Activated naive CD4-positive, alpha-beta T cell treated with anti-CD3 and anti-CD28 coated beads, Interleukin-2, amount 10 ng/mL, durations not matched to agents 7 days and 5 days (primary cell): ENCODE results near the gene UQCC2.

Experiments
- CTCF ChIA-PET: fragments of 350-600 bp; sonication (Branson Sonifier 250); formaldehyde crosslinking; loops from one replicate; lab custom pipeline; 2021; ENCODE audit warnings: antibody characterized with exemption; lab: Charles Lee
- DNase-seq: peaks from one replicate; pipeline ENCODE4 v3.0.0-alpha.2; 2020
- H3K27ac Mint-ChIP-seq: one replicate; pipeline ENCODE4 v1.8.0; 2021; ENCODE audit warnings: mild to moderate bottlenecking, moderate library complexity, mixed read lengths
- H3K27me3 Mint-ChIP-seq: one replicate; pipeline ENCODE4 v1.8.0; 2021; ENCODE audit warnings: mild to moderate bottlenecking, mixed read lengths
- H3K36me3 Mint-ChIP-seq: one replicate; pipeline ENCODE4 v1.8.0; 2021; ENCODE audit warnings: mixed read lengths
- H3K4me1 Mint-ChIP-seq: one replicate; pipeline ENCODE4 v1.8.0; 2021; ENCODE audit warnings: mixed read lengths
- H3K4me3 Mint-ChIP-seq: one replicate; pipeline ENCODE4 v1.8.0; 2021; ENCODE audit warnings: mild to moderate bottlenecking, moderate library complexity, mixed read lengths
- H3K9me3 Mint-ChIP-seq: one replicate; pipeline ENCODE4 v1.8.0; 2021; ENCODE audit warnings: mixed read lengths

Gene UQCC2

GRCh38 chr6:33738879-33739278 lies 27.4 kb upstream of the UQCC2 start:
- Mint-ChIP-seq H3K27ac (no peak overlapping the region), H3K4me3 (no peak overlapping the region), H3K9me3 (no peaks in the 10 kb centered on the region), H3K4me1 (no peaks in the 10 kb centered on the region), H3K36me3 (no peaks in the 10 kb centered on the region), H3K27me3 (peaks cover 27% of the 10 kb centered on the region)
- CTCF ChIA-PET = interaction anchor here (0.9 to 1.0 kb wide), 2 partner anchors 23 to 28 kb away, joined by 3 read pairs; partner anchors contain the start of gene UQCC2
- no peak for DNase-seq

- no peak for DNase-seq
- no peaks in the 10 kb centered on the region for H3K9me3 Mint-ChIP-seq
- no peaks in the 10 kb centered on the region for H3K36me3 Mint-ChIP-seq
- peaks cover 26% of the 10 kb centered on the region for H3K27me3 Mint-ChIP-seq
- no peak overlapping the region for H3K27ac Mint-ChIP-seq
- no peak overlapping the region for H3K4me3 Mint-ChIP-seq
- no peaks in the 10 kb centered on the region for H3K4me1 Mint-ChIP-seq
- CTCF ChIA-PET = interaction anchor here (1.0 kb wide), 1 partner anchor 24 kb away, joined by 3 read pairs; no protein-coding TSS in a partner anchor
These were observed 26.7 kb upstream of the UQCC2 start for GRCh38 chr6:33738153-33738552.

GRCh38 chr6:33737267-33738026 lies 25.9 kb upstream of the UQCC2 start:
- Mint-ChIP-seq H3K36me3 (no peaks in the 10 kb centered on the region), H3K4me3 (no peak overlapping the region), H3K4me1 (no peaks in the 10 kb centered on the region), H3K27me3 (peaks cover 18% of the 10 kb centered on the region), H3K27ac (no peak overlapping the region), H3K9me3 (no peaks in the 10 kb centered on the region)
- CTCF ChIA-PET = interaction anchor here (1.0 kb wide), 1 partner anchor 24 kb away, joined by 3 read pairs; no protein-coding TSS in a partner anchor
- no peak for DNase-seq

GRCh38 chr6:33735216-33735615 lies 23.7 kb upstream of the UQCC2 start:
- H3K4me1 Mint-ChIP-seq = no peaks in the 10 kb centered on the region
- no peak overlapping the region for H3K4me3 Mint-ChIP-seq
- CTCF ChIA-PET = interaction anchor here (1.0 kb wide), 1 partner anchor 8 kb away, joined by 4 read pairs; no protein-coding TSS in a partner anchor
- DNase-seq = no peak
- H3K36me3 Mint-ChIP-seq = no peaks in the 10 kb centered on the region
- no peaks in the 10 kb centered on the region for H3K9me3 Mint-ChIP-seq
- H3K27ac Mint-ChIP-seq = no peak overlapping the region
- peaks cover 20% of the 10 kb centered on the region for H3K27me3 Mint-ChIP-seq

- Mint-ChIP-seq H3K9me3 (no peaks in the 10 kb centered on the region), H3K4me1 (no peaks in the 10 kb centered on the region), H3K27me3 (peaks cover 16% of the 10 kb centered on the region), H3K27ac (no peak overlapping the region), H3K4me3 (no peak overlapping the region), H3K36me3 (no peaks in the 10 kb centered on the region)
- DNase-seq = no peak
- CTCF ChIA-PET = no interaction called here
These were observed 22.2 kb upstream of the UQCC2 start for GRCh38 chr6:33733709-33734007.

GRCh38 chr6:33732817-33733708 lies 21.6 kb upstream of the UQCC2 start:
- Mint-ChIP-seq H3K36me3 (no peaks in the 10 kb centered on the region), H3K4me1 (no peaks in the 10 kb centered on the region), H3K27me3 (peaks cover 19% of the 10 kb centered on the region), H3K27ac (no peak overlapping the region), H3K4me3 (no peak overlapping the region), H3K9me3 (no peaks in the 10 kb centered on the region)
- no peak for DNase-seq
- CTCF ChIA-PET = no interaction called here

GRCh38 chr6:33732385-33732784 lies 20.9 kb upstream of the UQCC2 start:
- Mint-ChIP-seq H3K27ac (no peak overlapping the region), H3K36me3 (no peaks in the 10 kb centered on the region), H3K4me3 (no peak overlapping the region), H3K27me3 (peaks cover 19% of the 10 kb centered on the region), H3K4me1 (no peaks in the 10 kb centered on the region), H3K9me3 (no peaks in the 10 kb centered on the region)
- CTCF ChIA-PET = interaction anchor here (1.2 kb wide), 1 partner anchor 12 kb away, joined by 5 read pairs; no protein-coding TSS in a partner anchor
- DNase-seq = no peak

- H3K36me3 Mint-ChIP-seq = no peaks in the 10 kb centered on the region
- no peaks in the 10 kb centered on the region for H3K9me3 Mint-ChIP-seq
- H3K4me3 Mint-ChIP-seq = no peak overlapping the region
- H3K27ac Mint-ChIP-seq = no peak overlapping the region
- DNase-seq = no peak
- no peaks in the 10 kb centered on the region for H3K4me1 Mint-ChIP-seq
- peaks cover 20% of the 10 kb centered on the region for H3K27me3 Mint-ChIP-seq
- CTCF ChIA-PET = interaction anchor here (0.8 to 1.2 kb wide), 4 partner anchors 11 to 142 kb away, joined by 3 to 5 read pairs (median 3); partner anchors contain the start of gene UQCC2
These were observed 20.3 kb upstream of the UQCC2 start for GRCh38 chr6:33731751-33732282.

GRCh38 chr6:33731035-33731434 lies 19.5 kb upstream of the UQCC2 start:
- Mint-ChIP-seq H3K36me3 (no peaks in the 10 kb centered on the region), H3K27me3 (peaks cover 28% of the 10 kb centered on the region), H3K4me3 (no peak overlapping the region), H3K9me3 (no peaks in the 10 kb centered on the region), H3K27ac (no peak overlapping the region), H3K4me1 (no peaks in the 10 kb centered on the region)
- DNase-seq = no peak
- CTCF ChIA-PET = interaction anchor here (1.1 to 1.2 kb wide), 3 partner anchors 13 to 141 kb away, joined by 3 to 5 read pairs (median 3); partner anchors contain the start of gene UQCC2

GRCh38 chr6:33730611-33731010 lies 19.1 kb upstream of the UQCC2 start:
- Mint-ChIP-seq H3K9me3 (no peaks in the 10 kb centered on the region), H3K36me3 (no peaks in the 10 kb centered on the region), H3K27me3 (peaks cover 28% of the 10 kb centered on the region), H3K4me1 (no peaks in the 10 kb centered on the region), H3K4me3 (no peak overlapping the region), H3K27ac (no peak overlapping the region)
- CTCF ChIA-PET = interaction anchor here (1.1 kb wide), 1 partner anchor 19 kb away, joined by 3 read pairs; the partner anchor contains the start of gene UQCC2
- no peak for DNase-seq

- Mint-ChIP-seq H3K4me1 (peaks cover 11% of the 10 kb centered on the region), H3K9me3 (no peaks in the 10 kb centered on the region), H3K4me3 (no peak overlapping the region), H3K27ac (no peak overlapping the region), H3K36me3 (no peaks in the 10 kb centered on the region), H3K27me3 (peaks cover 37% of the 10 kb centered on the region)
- no peak for DNase-seq
- CTCF ChIA-PET = interaction anchor here (1.5 kb wide), 1 partner anchor 18 kb away, joined by 6 read pairs; the partner anchor contains the start of gene UQCC2
These were observed 17.6 kb upstream of the UQCC2 start for GRCh38 chr6:33729059-33729458.

GRCh38 chr6:33728438-33728837 lies 16.9 kb upstream of the UQCC2 start:
- H3K9me3 Mint-ChIP-seq = no peaks in the 10 kb centered on the region
- no peak overlapping the region for H3K4me3 Mint-ChIP-seq
- H3K4me1 Mint-ChIP-seq = peaks cover 17% of the 10 kb centered on the region
- no peak for DNase-seq
- H3K36me3 Mint-ChIP-seq = no peaks in the 10 kb centered on the region
- peaks cover 40% of the 10 kb centered on the region for H3K27me3 Mint-ChIP-seq
- no peak overlapping the region for H3K27ac Mint-ChIP-seq
- CTCF ChIA-PET = interaction anchor here (1.5 kb wide), 1 partner anchor 17 kb away, joined by 6 read pairs; the partner anchor contains the start of gene UQCC2

GRCh38 chr6:33727932-33728331 lies 16.4 kb upstream of the UQCC2 start:
- Mint-ChIP-seq H3K4me1 (peaks cover 17% of the 10 kb centered on the region), H3K27ac (no peak overlapping the region), H3K9me3 (no peaks in the 10 kb centered on the region), H3K27me3 (peaks cover 43% of the 10 kb centered on the region), H3K4me3 (no peak overlapping the region), H3K36me3 (no peaks in the 10 kb centered on the region)
- DNase-seq = no peak
- CTCF ChIA-PET = interaction anchor here (1.5 kb wide), 1 partner anchor 16 kb away, joined by 6 read pairs; the partner anchor contains the start of gene UQCC2

- Mint-ChIP-seq H3K36me3 (no peaks in the 10 kb centered on the region), H3K4me3 (no peak overlapping the region), H3K27ac (no peak overlapping the region), H3K4me1 (peaks cover 17% of the 10 kb centered on the region), H3K27me3 (peaks cover 51% of the 10 kb centered on the region), H3K9me3 (no peaks in the 10 kb centered on the region)
- DNase-seq = no peak
- CTCF ChIA-PET = no interaction called here
These were observed 15.6 kb upstream of the UQCC2 start for GRCh38 chr6:33727126-33727525.
